OCI-LY1 (cell line): ENCODE results near the gene ING4.

Experiments used
- EZH2 ChIP-seq: fragments of 200-600 bp; sonication (generic), shearing (Covaris generic); IDR thresholded peaks from 2 replicates; pipeline ENCODE4 v1.8.0; 2017; ENCODE audit warnings: borderline replicate concordance, mixed run types, mild to moderate bottlenecking, antibody characterized with exemption, low read length, moderate library complexity, mixed read lengths
- TF ChIP-seq, protein P1 (sequence below): fragments of 200-600 bp; sonication (generic), shearing (Covaris generic); IDR thresholded peaks from 2 replicates; pipeline ENCODE4 v1.5.1; 2017; ENCODE audit warnings: mild to moderate bottlenecking, antibody characterized with exemption, low read length, moderate library complexity, mixed read lengths

DNA sequence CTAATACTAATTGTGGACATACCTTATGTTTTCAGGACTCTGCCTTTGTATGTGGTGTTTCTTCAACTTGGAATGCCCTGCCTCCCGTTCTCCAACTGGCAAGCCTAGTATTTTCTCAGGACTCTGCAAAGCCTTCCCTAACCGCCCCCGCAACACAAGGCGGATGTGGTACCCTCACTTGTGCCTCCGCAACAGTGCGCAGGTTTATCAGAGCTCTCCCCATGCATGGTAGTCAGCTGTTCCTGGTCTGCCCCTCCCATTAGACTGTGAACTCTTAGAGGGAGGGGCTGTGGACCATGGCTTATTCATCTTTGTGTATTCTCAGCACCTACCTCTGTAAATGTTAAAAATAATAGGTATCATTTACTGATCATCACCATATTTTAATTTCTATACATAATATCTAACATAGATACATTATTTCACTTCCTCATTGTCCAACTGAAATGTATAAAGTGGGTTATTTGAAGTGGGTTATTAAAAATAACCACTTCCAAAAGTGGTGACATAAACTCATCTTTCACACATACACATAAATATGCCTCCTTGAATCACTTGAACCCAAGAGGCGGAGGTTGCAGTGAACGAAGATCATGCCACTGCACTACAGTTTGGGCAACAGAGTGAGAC is 36.1 kb downstream of the ING4 start:
- TF ChIP-seq, protein P1, sequence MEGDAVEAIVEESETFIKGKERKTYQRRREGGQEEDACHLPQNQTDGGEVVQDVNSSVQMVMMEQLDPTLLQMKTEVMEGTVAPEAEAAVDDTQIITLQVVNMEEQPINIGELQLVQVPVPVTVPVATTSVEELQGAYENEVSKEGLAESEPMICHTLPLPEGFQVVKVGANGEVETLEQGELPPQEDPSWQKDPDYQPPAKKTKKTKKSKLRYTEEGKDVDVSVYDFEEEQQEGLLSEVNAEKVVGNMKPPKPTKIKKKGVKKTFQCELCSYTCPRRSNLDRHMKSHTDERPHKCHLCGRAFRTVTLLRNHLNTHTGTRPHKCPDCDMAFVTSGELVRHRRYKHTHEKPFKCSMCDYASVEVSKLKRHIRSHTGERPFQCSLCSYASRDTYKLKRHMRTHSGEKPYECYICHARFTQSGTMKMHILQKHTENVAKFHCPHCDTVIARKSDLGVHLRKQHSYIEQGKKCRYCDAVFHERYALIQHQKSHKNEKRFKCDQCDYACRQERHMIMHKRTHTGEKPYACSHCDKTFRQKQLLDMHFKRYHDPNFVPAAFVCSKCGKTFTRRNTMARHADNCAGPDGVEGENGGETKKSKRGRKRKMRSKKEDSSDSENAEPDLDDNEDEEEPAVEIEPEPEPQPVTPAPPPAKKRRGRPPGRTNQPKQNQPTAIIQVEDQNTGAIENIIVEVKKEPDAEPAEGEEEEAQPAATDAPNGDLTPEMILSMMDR: no peak
- no peak for TF ChIP-seq EZH2
